Type B pancreatic cell (in vitro differentiated cells): Measurements from ENCODE around the gene CRADD. TPM values are rescaled to one million over a fixed set of nuclear protein-coding genes. Genes with fewer than 3 reads are reported as not detected.
"Not testable (repeated sequence)": the region's sequence is repeated elsewhere in the genome, so short reads cannot be mapped to it uniquely, and the experiment has no call there.

ENCODE experiments used
- DNase-seq: peaks from one replicate; pipeline ENCODE4 v3.0.0; 2021; ENCODE audit warnings: mixed read lengths; ENCODE audit not compliant: unreplicated experiment; ENCODE audit errors: extremely low spot score
- H3K27ac Mint-ChIP-seq: 2 replicates; pipeline ENCODE4 v1.8.0; 2021; ENCODE audit warnings: mild to moderate bottlenecking, mixed read lengths
- H3K27me3 Mint-ChIP-seq: 2 replicates; pipeline ENCODE4 v1.8.0; 2021; ENCODE audit warnings: mixed read lengths
- H3K36me3 Mint-ChIP-seq: 2 replicates; pipeline ENCODE4 v1.8.0; 2021; ENCODE audit warnings: mixed read lengths
- H3K4me1 Mint-ChIP-seq: one replicate; pipeline ENCODE4 v1.8.0; 2021; ENCODE audit warnings: mixed read lengths; ENCODE audit not compliant: unreplicated experiment
- H3K4me3 Mint-ChIP-seq: 2 replicates; pipeline ENCODE4 v1.8.0; 2021; ENCODE audit warnings: mild to moderate bottlenecking, mixed read lengths
- H3K9me3 Mint-ChIP-seq: 2 replicates; pipeline ENCODE4 v1.8.0; 2021; ENCODE audit warnings: mixed read lengths
- CTCF ChIP-seq: fragments of 200-600 bp; sonication (generic); conservative IDR thresholded peaks from 2 replicates; pipeline ENCODE4 v1.5.0; 2021; ENCODE audit warnings: antibody characterized with exemption, mild to moderate bottlenecking
- total RNA-seq: library from RNA; stranded (reverse); gene quantifications from 2 replicates; pipeline ENCODE4 v1.2.1, GENCODE V29; 2021; ENCODE audit warnings: low replicate concordance

The CRADD gene
- total RNA-seq, 1 donor from 2014 or later, result 8.1 TPM

DNA sequence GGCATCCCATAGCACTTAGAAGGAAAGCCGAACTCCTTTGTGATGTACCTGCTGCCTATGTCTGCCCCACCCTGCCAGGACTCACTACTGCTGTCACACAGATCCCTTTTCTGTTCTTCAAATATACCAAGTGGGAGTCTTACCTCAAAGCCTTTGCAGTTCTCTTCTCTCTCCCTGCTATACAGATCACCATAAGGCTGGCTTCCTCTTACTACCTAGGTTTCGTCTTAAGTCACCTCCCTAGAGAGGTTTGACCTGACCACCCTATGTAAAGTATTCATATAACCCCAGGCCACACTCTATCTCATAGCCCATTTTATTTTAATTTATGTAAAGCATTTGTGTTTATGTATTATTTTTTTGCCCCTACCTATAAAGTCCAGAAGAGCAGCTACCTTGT, 117.6 kb downstream of the CRADD start:
- no peaks in the 10 kb centered on the region for H3K9me3 Mint-ChIP-seq
- no peak for TF ChIP-seq CTCF
- no peaks in the 10 kb centered on the region for H3K27me3 Mint-ChIP-seq

DNA sequence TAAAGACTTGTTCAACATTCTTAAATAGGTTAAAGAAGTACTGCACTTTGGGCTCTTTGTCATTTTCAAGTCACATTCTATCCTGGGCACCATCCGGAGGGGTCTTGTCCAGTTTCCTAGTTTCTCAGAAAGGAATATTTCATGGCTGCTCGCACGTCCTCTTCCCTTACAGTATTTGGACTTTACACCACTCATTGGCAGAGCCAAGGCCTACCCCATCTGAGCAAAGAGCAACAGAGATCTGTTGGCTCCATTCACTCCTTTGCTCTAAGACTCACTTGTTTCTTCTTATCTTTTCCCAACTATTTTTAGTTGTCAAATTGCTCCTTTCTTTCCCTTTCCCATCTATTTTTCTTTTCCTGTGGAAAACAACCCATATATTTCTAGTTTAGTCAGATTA, 118.2 kb downstream of the CRADD start:
- no peak for TF ChIP-seq CTCF
- no peaks in the 10 kb centered on the region for H3K36me3 Mint-ChIP-seq
- peaks cover under 1% of the 10 kb centered on the region for H3K9me3 Mint-ChIP-seq
- H3K4me1 Mint-ChIP-seq, result no peaks in the 10 kb centered on the region
- no peak overlapping the region for H3K4me3 Mint-ChIP-seq
- H3K27me3 Mint-ChIP-seq, result no peaks in the 10 kb centered on the region
- H3K27ac Mint-ChIP-seq, result no peak overlapping the region
- DNase-seq, result no peak

More for the DNA sequence above, 117.6 kb downstream of the CRADD start:
- H3K27ac Mint-ChIP-seq, result no peak overlapping the region
- H3K4me3 Mint-ChIP-seq, result no peak overlapping the region
- H3K36me3 Mint-ChIP-seq, result no peaks in the 10 kb centered on the region
- no peaks in the 10 kb centered on the region for H3K4me1 Mint-ChIP-seq
- no peak for DNase-seq

DNA sequence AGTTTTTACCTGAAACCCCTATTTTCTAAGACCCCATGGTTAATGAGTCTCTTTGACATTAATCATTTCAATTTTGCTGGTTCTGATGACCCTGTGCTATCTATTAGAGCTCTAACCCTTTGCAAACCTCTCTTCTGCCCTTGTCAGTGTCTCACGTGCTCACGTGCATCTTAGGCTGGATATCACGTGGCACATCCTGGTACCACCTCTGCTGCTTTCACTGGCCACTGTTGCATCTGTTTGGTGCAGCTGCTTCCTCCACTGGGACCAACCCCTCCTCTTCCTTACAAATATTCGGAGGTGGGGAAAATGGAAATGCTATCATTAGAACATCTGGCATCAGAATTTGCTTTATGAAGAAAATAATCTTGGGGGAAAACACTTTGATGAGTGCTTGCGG, 119.6 kb downstream of the CRADD start:
- TF ChIP-seq CTCF, result no peak
- peaks cover 4% of the 10 kb centered on the region for H3K9me3 Mint-ChIP-seq
- no peaks in the 10 kb centered on the region for H3K27me3 Mint-ChIP-seq
- DNase-seq, result no peak
- H3K4me1 Mint-ChIP-seq, result no peaks in the 10 kb centered on the region
- no peak overlapping the region for H3K27ac Mint-ChIP-seq
- no peaks in the 10 kb centered on the region for H3K36me3 Mint-ChIP-seq
- no peak overlapping the region for H3K4me3 Mint-ChIP-seq

DNA sequence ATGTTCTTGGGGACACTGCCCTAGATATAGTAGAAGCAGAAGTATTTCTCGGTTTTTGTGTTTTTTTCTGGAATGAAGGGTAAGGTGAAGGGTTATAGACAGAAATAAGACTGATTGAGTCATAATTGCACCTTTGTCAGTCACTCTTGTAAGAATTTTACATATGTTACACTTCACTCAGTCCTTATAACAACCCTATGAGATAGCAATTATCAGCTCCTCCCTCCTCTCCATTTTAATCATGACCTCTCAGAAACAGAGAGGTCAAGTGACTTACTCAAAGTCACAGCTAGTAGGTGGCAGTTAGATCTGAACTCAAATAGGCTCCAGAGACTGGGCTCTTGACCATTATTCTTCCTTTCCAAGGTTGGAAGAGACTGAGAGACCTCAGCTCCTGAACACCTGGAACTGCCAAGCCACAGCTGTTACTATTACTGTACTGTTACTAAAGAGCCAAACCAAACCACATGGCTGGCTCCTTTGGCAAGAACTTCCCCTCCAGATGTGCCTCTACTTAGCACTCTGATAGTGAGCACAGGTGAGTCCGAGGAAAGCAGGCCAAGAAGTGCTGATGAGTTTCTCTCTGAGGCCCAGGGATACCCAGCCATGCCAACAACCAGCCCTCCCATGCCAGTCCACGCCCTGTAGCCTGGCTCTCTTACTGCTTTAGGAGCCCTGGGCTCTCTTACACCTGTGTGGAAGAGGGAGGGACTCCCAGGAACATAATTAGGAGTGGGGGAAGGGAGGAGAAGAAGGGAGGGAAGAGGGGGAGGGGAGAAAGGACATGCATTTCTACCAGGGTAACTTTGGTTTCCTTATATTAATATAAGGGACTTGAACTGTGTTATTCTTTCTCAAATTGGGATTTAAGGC, 121.3 kb downstream of the CRADD start:
- Mint-ChIP-seq H3K4me1 (peaks cover 12% of the 10 kb centered on the region), H3K9me3 (peaks cover 4% of the 10 kb centered on the region), H3K27me3 (no peaks in the 10 kb centered on the region), H3K4me3 (no peak overlapping the region), H3K36me3 (no peaks in the 10 kb centered on the region), H3K27ac (no peak overlapping the region)
- no peak for TF ChIP-seq CTCF
- DNase-seq, result no peak

DNA sequence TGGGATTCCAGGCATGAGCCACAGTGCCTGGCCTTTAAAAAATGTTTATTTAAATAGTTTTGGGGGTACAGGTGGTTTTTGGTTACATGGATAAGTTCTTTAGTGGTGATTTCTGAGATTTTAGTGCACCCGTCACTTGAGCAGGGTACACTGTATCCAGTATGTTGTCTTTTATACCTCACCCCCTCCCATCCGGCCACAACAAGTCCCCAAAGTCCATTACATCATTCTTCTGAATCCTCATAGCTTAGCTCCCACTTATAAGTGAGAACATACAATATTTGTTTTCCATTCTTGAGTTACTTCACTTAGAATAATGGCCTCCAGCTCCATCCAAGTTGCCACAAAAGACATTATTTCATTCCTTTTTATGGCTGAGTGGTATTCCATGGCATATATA, 124.5 kb downstream of the CRADD start:
- peaks cover 32% of the 10 kb centered on the region for H3K4me1 Mint-ChIP-seq
- not testable (repeated sequence) for H3K36me3 Mint-ChIP-seq, H3K4me3 Mint-ChIP-seq, H3K27me3 Mint-ChIP-seq, H3K27ac Mint-ChIP-seq, H3K9me3 Mint-ChIP-seq, DNase-seq

GRCh38 chr12:93802293-93802692, 125.1 kb downstream of the CRADD start:
- peaks cover 4% of the 10 kb centered on the region for H3K9me3 Mint-ChIP-seq
- H3K27me3 Mint-ChIP-seq, result peaks cover 2% of the 10 kb centered on the region
- H3K4me3 Mint-ChIP-seq, result no peak overlapping the region
- H3K27ac Mint-ChIP-seq, result no peak overlapping the region
- TF ChIP-seq CTCF, result no peak
- DNase-seq, result no peak
- H3K4me1 Mint-ChIP-seq, result peaks cover 35% of the 10 kb centered on the region
- H3K36me3 Mint-ChIP-seq, result no peaks in the 10 kb centered on the region
